RWPE2 (cell line): ENCODE results near the gene RAB1A.

ENCODE experiments used
- ATAC-seq: fragments of 200-7000 bp; cut with Tn5 transposase; 3 replicates; pipeline ENCODE4 v1.9.1; 2021; ENCODE audit warnings: low read depth
- DNase-seq: peaks from one replicate; pipeline ENCODE4 v3.0.0-alpha.2; 2020; ENCODE audit warnings: low spot score
- H3K27ac ChIP-seq: fragments of 450-650 bp; 2 replicates; pipeline ENCODE4 v1.5.1; 2017; ENCODE audit warnings: mild to moderate bottlenecking; ENCODE audit not compliant: poor library complexity, severe bottlenecking
- H3K27me3 ChIP-seq: fragments of 250-450 bp; sonication (Bioruptor Pico); 2 replicates; pipeline ENCODE4 v1.5.1; 2021; ENCODE audit warnings: mild to moderate bottlenecking, moderate library complexity; ENCODE audit not compliant: insufficient read depth, poor library complexity, severe bottlenecking
- H3K36me3 ChIP-seq: fragments of 250-450 bp; sonication (Bioruptor Pico); 2 replicates; pipeline ENCODE4 v1.5.1; 2020; ENCODE audit warnings: low read depth, mild to moderate bottlenecking, moderate library complexity
- H3K4me1 ChIP-seq: fragments of 250-450 bp; sonication (Bioruptor Pico); 2 replicates; pipeline ENCODE4 v1.5.1; 2021; ENCODE audit warnings: mild to moderate bottlenecking, moderate library complexity; ENCODE audit not compliant: insufficient read depth, poor library complexity, severe bottlenecking
- H3K4me3 ChIP-seq: fragments of 250-450 bp; sonication (Bioruptor Pico); 2 replicates; pipeline ENCODE4 v1.5.1; 2021; ENCODE audit warnings: mild to moderate bottlenecking, moderate library complexity; ENCODE audit not compliant: severe bottlenecking
- H3K9me3 ChIP-seq: fragments of 250-450 bp; sonication (Bioruptor Pico); 2 replicates; pipeline ENCODE4 v1.5.1; 2021; ENCODE audit warnings: mild to moderate bottlenecking, moderate library complexity; ENCODE audit not compliant: severe bottlenecking
- TF ChIP-seq, protein P1 (sequence below): fragments of 450-650 bp; IDR thresholded peaks from one replicate; pipeline ENCODE4 v1.5.1; 2017; ENCODE audit warnings: mild to moderate bottlenecking, moderate library complexity; ENCODE audit not compliant: poor library complexity, severe bottlenecking

Gene RAB1A

DNA sequence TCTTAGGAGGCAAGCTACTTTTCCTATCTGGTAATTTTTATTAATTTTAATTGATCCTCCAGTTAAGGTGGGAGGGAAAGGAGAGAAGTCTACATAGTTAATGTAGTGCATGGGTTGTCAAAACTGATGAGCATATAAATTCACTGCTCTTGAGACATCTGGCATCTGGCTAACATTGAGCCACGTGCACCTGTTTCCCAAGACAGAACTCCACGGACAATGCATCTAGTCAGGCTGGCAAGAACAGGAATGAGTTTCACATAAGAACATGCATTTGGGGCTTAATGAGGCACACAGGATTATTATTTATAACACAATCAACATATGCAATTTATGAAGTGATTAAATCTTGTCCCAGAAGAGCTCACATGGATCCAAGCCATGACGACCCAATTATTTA lies 16.2 kb upstream of the RAB1A start:
- Histone ChIP-seq H3K9me3 (no peaks in the 10 kb centered on the region), H3K36me3 (no peaks in the 10 kb centered on the region), H3K4me1 (no peaks in the 10 kb centered on the region), H3K27me3 (no peaks in the 10 kb centered on the region), H3K4me3 (no peak overlapping the region), H3K27ac (no peak overlapping the region)
- ATAC-seq (no peak), DNase-seq (no peak)
- TF ChIP-seq, protein P1, sequence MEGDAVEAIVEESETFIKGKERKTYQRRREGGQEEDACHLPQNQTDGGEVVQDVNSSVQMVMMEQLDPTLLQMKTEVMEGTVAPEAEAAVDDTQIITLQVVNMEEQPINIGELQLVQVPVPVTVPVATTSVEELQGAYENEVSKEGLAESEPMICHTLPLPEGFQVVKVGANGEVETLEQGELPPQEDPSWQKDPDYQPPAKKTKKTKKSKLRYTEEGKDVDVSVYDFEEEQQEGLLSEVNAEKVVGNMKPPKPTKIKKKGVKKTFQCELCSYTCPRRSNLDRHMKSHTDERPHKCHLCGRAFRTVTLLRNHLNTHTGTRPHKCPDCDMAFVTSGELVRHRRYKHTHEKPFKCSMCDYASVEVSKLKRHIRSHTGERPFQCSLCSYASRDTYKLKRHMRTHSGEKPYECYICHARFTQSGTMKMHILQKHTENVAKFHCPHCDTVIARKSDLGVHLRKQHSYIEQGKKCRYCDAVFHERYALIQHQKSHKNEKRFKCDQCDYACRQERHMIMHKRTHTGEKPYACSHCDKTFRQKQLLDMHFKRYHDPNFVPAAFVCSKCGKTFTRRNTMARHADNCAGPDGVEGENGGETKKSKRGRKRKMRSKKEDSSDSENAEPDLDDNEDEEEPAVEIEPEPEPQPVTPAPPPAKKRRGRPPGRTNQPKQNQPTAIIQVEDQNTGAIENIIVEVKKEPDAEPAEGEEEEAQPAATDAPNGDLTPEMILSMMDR: no peak

DNA sequence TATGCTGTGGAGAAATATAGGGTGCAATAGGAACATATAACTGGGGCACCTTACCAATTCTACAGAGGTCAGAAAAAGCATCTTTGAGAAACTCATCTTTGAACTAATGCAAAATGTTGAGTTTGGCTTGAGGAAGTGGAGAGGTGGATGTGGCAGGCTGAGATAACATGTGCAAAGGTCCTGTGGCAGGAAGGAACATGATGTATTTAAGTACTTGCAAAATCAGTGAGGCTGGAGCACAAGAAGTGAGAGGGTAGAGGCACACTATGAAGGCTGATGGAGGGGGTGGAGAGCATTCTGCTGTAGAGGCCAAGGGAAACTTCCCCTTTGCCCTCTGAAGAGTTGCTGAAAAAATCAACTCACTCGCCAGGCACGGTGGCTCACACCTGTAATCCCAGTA lies 14.7 kb upstream of the RAB1A start:
- ATAC-seq (no peak), DNase-seq (no peak)
- no peaks in the 10 kb centered on the region for H3K9me3 ChIP-seq
- H3K4me1 ChIP-seq: no peaks in the 10 kb centered on the region
- H3K27ac ChIP-seq: no peak overlapping the region
- H3K4me3 ChIP-seq: no peak overlapping the region
- TF ChIP-seq, protein P1: no peak
- no peaks in the 10 kb centered on the region for H3K27me3 ChIP-seq
- no peaks in the 10 kb centered on the region for H3K36me3 ChIP-seq

GRCh38 chr2:65142515-65142914 lies 12.6 kb upstream of the RAB1A start:
- TF ChIP-seq, protein P1: peak; percentile 35
- no peaks in the 10 kb centered on the region for H3K4me1 ChIP-seq
- no peaks in the 10 kb centered on the region for H3K9me3 ChIP-seq
- no peaks in the 10 kb centered on the region for H3K36me3 ChIP-seq
- no peak overlapping the region for H3K27ac ChIP-seq
- DNase-seq (no peak), ATAC-seq (peak; percentile 58; the same call in 2 of the 3 replicates)
- H3K4me3 ChIP-seq: no peak overlapping the region
- no peaks in the 10 kb centered on the region for H3K27me3 ChIP-seq

DNA sequence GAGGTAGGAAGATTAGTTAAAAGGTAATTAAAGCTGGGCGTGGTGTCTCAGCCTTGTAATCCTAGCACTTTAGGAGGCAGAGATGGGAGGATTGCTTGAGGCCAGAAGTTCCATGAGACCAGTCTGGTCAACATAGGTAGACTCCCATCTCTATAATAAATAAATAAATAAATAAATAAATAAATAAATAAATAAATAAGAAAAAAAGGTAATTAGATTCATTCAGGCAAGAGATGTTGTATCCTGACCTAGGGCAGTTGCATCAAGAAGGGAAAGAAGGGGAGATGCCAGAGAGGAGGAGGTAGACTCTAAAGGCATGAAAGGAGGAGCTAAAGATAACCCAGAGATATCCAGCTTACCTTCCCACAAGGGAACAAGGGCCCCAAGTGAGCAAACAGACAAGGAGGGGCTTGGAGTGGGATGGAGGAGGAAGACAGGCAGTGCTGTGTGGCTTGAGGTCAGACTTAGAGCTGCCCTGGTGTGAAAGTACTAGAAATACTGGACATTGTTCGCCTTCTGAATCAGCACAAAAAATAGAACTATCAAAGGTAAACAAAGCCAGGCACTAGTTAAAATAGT lies 7.4 kb upstream of the RAB1A start:
- Histone ChIP-seq H3K36me3 (no peaks in the 10 kb centered on the region), H3K4me3 (no peak overlapping the region), H3K4me1 (no peaks in the 10 kb centered on the region), H3K27ac (no peak overlapping the region), H3K9me3 (no peaks in the 10 kb centered on the region), H3K27me3 (no peaks in the 10 kb centered on the region)
- ATAC-seq: no peak
- TF ChIP-seq, protein P1: no peak
- DNase-seq: no peak

DNA sequence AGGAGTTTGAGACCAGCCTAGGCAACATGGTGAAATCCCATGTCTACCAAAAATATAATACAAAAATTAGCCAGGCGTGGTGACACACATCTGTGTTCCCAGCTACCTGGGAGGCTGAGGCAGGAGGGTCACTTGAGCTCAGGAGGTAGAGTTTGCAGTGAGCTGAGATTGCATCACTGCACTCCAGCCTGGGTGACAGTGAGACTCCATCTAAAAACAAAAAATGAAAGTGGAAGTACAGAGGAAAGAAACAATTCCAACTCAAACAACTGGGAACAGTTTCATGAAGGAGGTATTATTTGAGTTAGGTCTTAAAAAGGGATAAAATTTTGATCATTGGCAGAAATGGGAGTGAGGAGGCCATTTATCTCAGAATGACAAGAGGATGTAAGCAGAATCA lies 6.3 kb upstream of the RAB1A start:
- Histone ChIP-seq H3K36me3 (no peaks in the 10 kb centered on the region), H3K27ac (no peak overlapping the region), H3K9me3 (no peaks in the 10 kb centered on the region), H3K4me1 (no peaks in the 10 kb centered on the region), H3K27me3 (no peaks in the 10 kb centered on the region), H3K4me3 (no peak overlapping the region)
- no peak for ATAC-seq
- TF ChIP-seq, protein P1: no peak
- DNase-seq: no peak
